HCT116 (cell line): ENCODE measurements around the gene NINJ2. TPM values are rescaled to one million over a fixed set of nuclear protein-coding genes. Genes with fewer than 3 reads are reported as not detected.

ENCODE experiments used
- ATAC-seq: fragments of 200-7000 bp; cut with Tn5 transposase; 2 replicates; pipeline ENCODE4 v1.9.1; 2020; ENCODE audit warnings: mild to moderate bottlenecking, moderate library complexity
- BruUV-seq: library from RNA; stranded (reverse); fragments of 400-500 nt; replicated peaks from 2 replicates; lab custom pipeline; 2021; lab: Mats Ljungman, UMichigan
- CTCF ChIA-PET: fragments of 300-600 bp; sonication (Branson Sonifier 250); formaldehyde crosslinking; loops from one replicate; lab custom pipeline; 2021; ENCODE audit warnings: antibody characterized with exemption; lab: Charles Lee
- POLR2A ChIA-PET: fragments of 300-600, 350-600 bp; sonication (Branson Sonifier 250); formaldehyde crosslinking; loops from one replicate; lab custom pipeline; 2021; ENCODE audit warnings: antibody characterized with exemption; lab: Charles Lee
- RAD21 ChIA-PET, 2 experiments: fragments of 300-600 bp; sonication (Branson Sonifier 250); formaldehyde crosslinking; loops; one replicate each; lab custom pipeline; 2023; ENCODE audit warnings: low total read pairs in 2 of 2; ENCODE audit not compliant: uncharacterized antibody in 2 of 2, unreplicated experiment in 2 of 2, low non-redundant PET in 1 of 2; lab: Charles Lee
- DNase-seq: peaks from one replicate; pipeline ENCODE4 v3.0.0-alpha.2; 2010; ENCODE audit warnings: low read depth, low spot score
- H2AFZ ChIP-seq: fragments of 200-600 bp; shearing (Covaris generic), sonication (generic); 2 replicates; pipeline ENCODE4 v1.6.1; 2017; ENCODE audit warnings: low read depth, mixed run types, mixed read lengths, antibody characterized with exemption, low read length; ENCODE audit not compliant: poor library complexity, severe bottlenecking
- H3K27ac ChIP-seq: 2 replicates; pipeline ENCODE4 v1.5.1; 2012; ENCODE audit warnings: low read depth, low read length
- H3K27me3 ChIP-seq: fragments of 200-600 bp; sonication (generic); 2 replicates; pipeline ENCODE4 v1.6.1; 2016; ENCODE audit warnings: mixed run types, low read length, mixed read lengths; ENCODE audit not compliant: insufficient read depth
- H3K36me3 ChIP-seq, 2 experiments: fragments of 200-500 bp in 1 of 2; fragments of 200-600 bp in 1 of 2; sonication (Bioruptor generic) in 1 of 2; sonication (generic) in 1 of 2; 2 replicates each; pipeline versions ENCODE4 v1.5.1 to v1.6.1; 2014 to 2016; ENCODE audit warnings: low read length in 2 of 2, inconsistent platforms in 1 of 2, mixed read lengths in 1 of 2, mixed run types in 1 of 2; ENCODE audit not compliant: insufficient read depth in 2 of 2, control insufficient read depth in 1 of 2
- H3K4me1 ChIP-seq, 2 experiments: fragments of 200-600 bp in 1 of 2; sonication (generic) in 1 of 2; 2 replicates each; pipeline versions ENCODE4 v1.5.1 to v1.6.1; 2012 to 2017; ENCODE audit warnings: low read length in 2 of 2, inconsistent platforms in 1 of 2, mild to moderate bottlenecking in 1 of 2, mixed read lengths in 1 of 2, mixed run types in 1 of 2, moderate library complexity in 1 of 2; ENCODE audit not compliant: insufficient read depth in 2 of 2, control insufficient read depth in 1 of 2
- H3K4me2 ChIP-seq: fragments of 200-600 bp; sonication (generic); 2 replicates; pipeline ENCODE4 v1.6.1; 2017; ENCODE audit warnings: mixed run types, low read length, mixed read lengths
- H3K4me3 ChIP-seq, 2 experiments: fragments of 200-600 bp in 1 of 2; sonication (generic) in 1 of 2; replicated peaks in 1 of 2; 2 replicates each; pipeline ENCODE4 v1.5.1; 2011 to 2016; ENCODE audit warnings: low read length in 2 of 2, control low read depth in 1 of 2, low read depth in 1 of 2, mild to moderate bottlenecking in 1 of 2, mixed read lengths in 1 of 2, mixed run types in 1 of 2
- H3K79me2 ChIP-seq: fragments of 200-600 bp; sonication (generic); 2 replicates; pipeline ENCODE4 v1.6.1; 2017; ENCODE audit warnings: mild to moderate bottlenecking, mixed run types, low read length, moderate library complexity, mixed read lengths; ENCODE audit not compliant: insufficient read depth
- H3K9ac ChIP-seq: fragments of 200-600 bp; sonication (generic); 2 replicates; pipeline ENCODE4 v1.6.1; 2016; ENCODE audit warnings: low read length, mixed read lengths
- H3K9me2 ChIP-seq: fragments of 200-600 bp; sonication (generic), shearing (Covaris generic); 2 replicates; pipeline ENCODE4 v1.6.1; 2017; ENCODE audit warnings: mixed run types, mild to moderate bottlenecking, moderate library complexity; ENCODE audit not compliant: insufficient read depth
- H3K9me3 ChIP-seq, 2 experiments: fragments of 200-500 bp in 1 of 2; fragments of 200-600 bp in 1 of 2; sonication (Bioruptor generic) in 1 of 2; sonication (generic) in 1 of 2; 2 replicates each; pipeline ENCODE4 v1.6.1; 2014 to 2017; ENCODE audit warnings: low read length in 2 of 2, mixed read lengths in 2 of 2, inconsistent platforms in 1 of 2, low read depth in 1 of 2, mild to moderate bottlenecking in 1 of 2, mixed run types in 1 of 2, moderate library complexity in 1 of 2; ENCODE audit not compliant: control insufficient read depth in 1 of 2, insufficient read depth in 1 of 2
- H4K20me1 ChIP-seq: fragments of 200-600 bp; sonication (generic), shearing (Covaris generic); 2 replicates; pipeline ENCODE4 v1.6.1; 2017; ENCODE audit warnings: mixed run types, mild to moderate bottlenecking, moderate library complexity; ENCODE audit not compliant: insufficient read depth
- ATF3 ChIP-seq: IDR thresholded peaks from 2 replicates; pipeline ENCODE4 v1.6.1; 2012
- CBX3 ChIP-seq: IDR thresholded peaks from 2 replicates; pipeline ENCODE4 v1.6.1; 2012; ENCODE audit warnings: low read depth
- CEBPB ChIP-seq: IDR thresholded peaks from 2 replicates; pipeline ENCODE4 v1.6.1; 2012; ENCODE audit warnings: low read depth
- CTCF ChIP-seq, 3 experiments: fragments of 200-600 bp in 1 of 3; sonication (generic) in 1 of 3; IDR thresholded peaks in 2 of 3; conservative IDR thresholded peaks in 1 of 3; 2 replicates each; pipeline ENCODE4 v1.5.1; 2012 to 2017; ENCODE audit warnings: low read depth in 2 of 3, low read length in 2 of 3, antibody characterized with exemption in 1 of 3, borderline replicate concordance in 1 of 3, control low read depth in 1 of 3, mild to moderate bottlenecking in 1 of 3, mixed read lengths in 1 of 3, mixed run types in 1 of 3, moderate library complexity in 1 of 3; ENCODE audit not compliant: insufficient read depth in 1 of 3
- EGR1 ChIP-seq: IDR thresholded peaks from 2 replicates; pipeline ENCODE4 v1.6.1; 2012; ENCODE audit warnings: low read depth
- EZH2phosphoT487 ChIP-seq: fragments of 200-600 bp; IDR thresholded peaks from 2 replicates; pipeline ENCODE4 v1.6.1; 2018; ENCODE audit warnings: antibody characterized with exemption, borderline replicate concordance
- FOSL1 ChIP-seq: IDR thresholded peaks from 2 replicates; pipeline ENCODE4 v1.6.1; 2012; ENCODE audit warnings: low read depth
- JUND ChIP-seq: IDR thresholded peaks from 2 replicates; pipeline ENCODE4 v1.6.1; 2012
- MAX ChIP-seq: IDR thresholded peaks from 2 replicates; pipeline ENCODE4 v1.6.1; 2012
- POLR2AphosphoS5 ChIP-seq: IDR thresholded peaks from 2 replicates; pipeline ENCODE4 v1.6.1; 2011; ENCODE audit warnings: mild to moderate bottlenecking, low read depth, low read length, moderate library complexity
- RAD21 ChIP-seq: IDR thresholded peaks from 2 replicates; pipeline ENCODE4 v1.6.1; 2012; ENCODE audit warnings: low read depth, mild to moderate bottlenecking
- REST ChIP-seq: IDR thresholded peaks from 2 replicates; pipeline ENCODE4 v1.6.1; 2012; ENCODE audit warnings: low read depth
- SIN3A ChIP-seq: IDR thresholded peaks from 2 replicates; pipeline ENCODE4 v1.6.1; 2012; ENCODE audit warnings: low read depth
- SP1 ChIP-seq: IDR thresholded peaks from 2 replicates; pipeline ENCODE4 v1.6.1; 2012; ENCODE audit warnings: low read depth
- SRF ChIP-seq: IDR thresholded peaks from 2 replicates; pipeline ENCODE4 v1.6.1; 2012; ENCODE audit warnings: low read depth
- YY1 ChIP-seq: IDR thresholded peaks from 2 replicates; pipeline ENCODE4 v1.6.1; 2011; ENCODE audit warnings: low read length, low read depth, moderate library complexity, mild to moderate bottlenecking; ENCODE audit not compliant: insufficient replicate concordance; ENCODE audit errors: extremely low read depth
- ZBTB33 ChIP-seq: IDR thresholded peaks from 2 replicates; pipeline ENCODE4 v1.6.1; 2011; ENCODE audit warnings: mild to moderate bottlenecking, low read length, moderate library complexity; ENCODE audit not compliant: insufficient replicate concordance; ENCODE audit errors: extremely low read depth
- intact Hi-C: fragments of 100-400 bp; cut with micrococcal nuclease; formaldehyde crosslinking; loops from 2 replicates; pipeline ENCODE4 v1.10.0; 2022
- total RNA-seq: library from RNA; stranded (reverse); gene quantifications from one replicate; pipeline ENCODE4 v1.2.1, GENCODE V29; 2021; ENCODE audit not compliant: unreplicated experiment

Gene NINJ2
- total RNA-seq, 1 experiment from 2014 or later: not detected

GRCh38 chr12:645563-646071 is 17.6 kb downstream of the NINJ2 start:
- H3K79me2 ChIP-seq: no peaks in the 10 kb centered on the region
- peak; percentile 32; the same call in 1 of the 2 replicates for ATAC-seq
- no peaks in the 10 kb centered on the region for H4K20me1 ChIP-seq
- intact Hi-C loops: no loop called here
- peak overlapping the region; percentile 53 for H3K4me2 ChIP-seq
- no peak for TF ChIP-seq CBX3
- TF ChIP-seq POLR2AphosphoS5: no peak
- peak; percentile 33; the same call in 1 of the 2 replicates for TF ChIP-seq FOSL1
- no peak for TF ChIP-seq SRF
- no peak for TF ChIP-seq CTCF (IDR thresholded peaks at IDR 0.05 in 2 of 3, conservative IDR thresholded peaks at IDR 0.05 in 1 of 3; ENCODE audit: borderline replicate concordance in 1 of 3, insufficient read depth in 1 of 3, low read depth in 2 of 3, low read length in 2 of 3)
- TF ChIP-seq JUND: no peak
- TF ChIP-seq RAD21: no peak
- no peak for TF ChIP-seq SIN3A
- no peak for TF ChIP-seq YY1
- no peak for TF ChIP-seq EGR1
- 0 out of 2 replicates have a peak, but pooled peaks have one; percentile 19 for TF ChIP-seq SP1
- TF ChIP-seq MAX: no peak
- no peak for TF ChIP-seq ZBTB33
- TF ChIP-seq ATF3: no peak
- no peak for TF ChIP-seq EZH2phosphoT487
- no peak for TF ChIP-seq CEBPB
- TF ChIP-seq REST: no peak
- no peak overlapping the region for H2AFZ ChIP-seq
- H3K9ac ChIP-seq: no peak overlapping the region
- ChIA-PET RAD21 (no interaction called here), POLR2A (no interaction called here), CTCF (no interaction called here)
- no peaks in the 10 kb centered on the region for H3K36me3 ChIP-seq
- H3K27me3 ChIP-seq: no peaks in the 10 kb centered on the region
- H3K4me1 ChIP-seq: peaks cover 10 to 47% of the 10 kb centered on the region in 2 experiments
- DNase-seq: no peak
- H3K4me3 ChIP-seq: no peak overlapping the region
- BruUV-seq: no TSS peak
- H3K9me2 ChIP-seq: no peaks in the 10 kb centered on the region
- no peak overlapping the region for H3K27ac ChIP-seq
- H3K9me3 ChIP-seq: no peaks in the 10 kb centered on the region
